Activated B cell treated with CpG ODN at 0.5 μM for 24 hours (primary cell): ENCODE measurements around the gene ADRA2C. TPM values are rescaled to one million over a fixed set of nuclear protein-coding genes. Genes with fewer than 3 reads are reported as not detected.

Experiments used
- ATAC-seq: fragments of 200-7000 bp; cut with Tn5 transposase; one replicate; pipeline ENCODE4 v1.10.0; 2021; ENCODE audit warnings: low read depth, mild to moderate bottlenecking, moderate library complexity
- CTCF ChIA-PET: fragments of 350-600 bp; sonication (Branson Sonifier 250); formaldehyde crosslinking; loops from one replicate; lab custom pipeline; 2021; ENCODE audit warnings: antibody characterized with exemption; lab: Charles Lee
- POLR2A ChIA-PET: fragments of 350-600 bp; sonication (Branson Sonifier 250); formaldehyde crosslinking; loops from one replicate; lab custom pipeline; 2021; ENCODE audit warnings: antibody characterized with exemption; lab: Charles Lee
- DNase-seq: peaks from one replicate; pipeline ENCODE4 v3.0.0; 2022
- H3K27ac Mint-ChIP-seq: one replicate; pipeline ENCODE4 v1.8.0; 2020; ENCODE audit warnings: mixed read lengths
- H3K27me3 Mint-ChIP-seq: one replicate; pipeline ENCODE4 v1.8.0; 2021; ENCODE audit warnings: mixed read lengths
- H3K36me3 Mint-ChIP-seq: one replicate; pipeline ENCODE4 v1.8.0; 2021; ENCODE audit warnings: low read depth, mixed read lengths
- H3K4me1 Mint-ChIP-seq: one replicate; pipeline ENCODE4 v1.8.0; 2021; ENCODE audit warnings: mixed read lengths
- H3K4me3 Mint-ChIP-seq: one replicate; pipeline ENCODE4 v1.8.0; 2020; ENCODE audit warnings: mild to moderate bottlenecking, mixed read lengths
- H3K9me3 Mint-ChIP-seq: one replicate; pipeline ENCODE4 v1.8.0; 2020; ENCODE audit warnings: mixed read lengths
- intact Hi-C: fragments of 100-400 bp; cut with micrococcal nuclease; formaldehyde crosslinking; loops from one replicate; pipeline ENCODE4 v1.15.1; 2024
- total RNA-seq: library from RNA; stranded (reverse); gene quantifications from 2 replicates; pipeline ENCODE4 v1.2.3, GENCODE V29; 2022
- TF ChIP-seq, protein P1 (sequence below): fragments of 200-600 bp; IDR thresholded peaks from one replicate; pipeline ENCODE4 v1.8.0; 2022; ENCODE audit warnings: antibody characterized with exemption, mild to moderate bottlenecking

Gene ADRA2C
- total RNA-seq, 1 donor from 2014 or later: not detected

DNA sequence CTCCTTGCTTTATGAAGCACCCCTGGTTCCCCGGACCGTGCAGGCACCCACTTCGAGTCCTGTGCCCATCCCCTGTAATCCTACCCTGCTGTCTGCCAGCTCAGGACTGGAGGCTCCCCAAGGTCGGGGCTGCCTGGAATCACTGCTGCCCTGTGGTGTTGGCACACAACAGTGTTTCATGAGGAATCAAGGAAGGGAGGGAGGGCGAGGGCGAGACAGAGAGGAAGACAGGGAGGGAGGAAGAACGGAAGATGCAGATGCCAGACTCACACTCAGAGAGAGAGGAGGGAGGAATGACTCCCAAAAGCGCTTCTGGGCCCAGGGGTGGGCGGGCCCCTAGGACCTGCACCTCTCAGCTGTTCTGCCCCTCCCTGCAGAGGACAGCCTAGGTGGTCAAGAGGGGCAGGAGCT is 42.9 kb upstream of the ADRA2C start:
- TF ChIP-seq, protein P1, sequence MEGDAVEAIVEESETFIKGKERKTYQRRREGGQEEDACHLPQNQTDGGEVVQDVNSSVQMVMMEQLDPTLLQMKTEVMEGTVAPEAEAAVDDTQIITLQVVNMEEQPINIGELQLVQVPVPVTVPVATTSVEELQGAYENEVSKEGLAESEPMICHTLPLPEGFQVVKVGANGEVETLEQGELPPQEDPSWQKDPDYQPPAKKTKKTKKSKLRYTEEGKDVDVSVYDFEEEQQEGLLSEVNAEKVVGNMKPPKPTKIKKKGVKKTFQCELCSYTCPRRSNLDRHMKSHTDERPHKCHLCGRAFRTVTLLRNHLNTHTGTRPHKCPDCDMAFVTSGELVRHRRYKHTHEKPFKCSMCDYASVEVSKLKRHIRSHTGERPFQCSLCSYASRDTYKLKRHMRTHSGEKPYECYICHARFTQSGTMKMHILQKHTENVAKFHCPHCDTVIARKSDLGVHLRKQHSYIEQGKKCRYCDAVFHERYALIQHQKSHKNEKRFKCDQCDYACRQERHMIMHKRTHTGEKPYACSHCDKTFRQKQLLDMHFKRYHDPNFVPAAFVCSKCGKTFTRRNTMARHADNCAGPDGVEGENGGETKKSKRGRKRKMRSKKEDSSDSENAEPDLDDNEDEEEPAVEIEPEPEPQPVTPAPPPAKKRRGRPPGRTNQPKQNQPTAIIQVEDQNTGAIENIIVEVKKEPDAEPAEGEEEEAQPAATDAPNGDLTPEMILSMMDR: no peak
- no peaks in the 10 kb centered on the region for H3K36me3 Mint-ChIP-seq
- H3K9me3 Mint-ChIP-seq: peaks cover 6% of the 10 kb centered on the region
- no peak overlapping the region for H3K27ac Mint-ChIP-seq
- no peak for ATAC-seq
- peaks cover 14% of the 10 kb centered on the region for H3K27me3 Mint-ChIP-seq
- DNase-seq: no peak
- intact Hi-C loops: no loop called here
- no peak overlapping the region for H3K4me3 Mint-ChIP-seq
- CTCF ChIA-PET: no interaction called here
- POLR2A ChIA-PET: no interaction called here
- no peaks in the 10 kb centered on the region for H3K4me1 Mint-ChIP-seq

DNA sequence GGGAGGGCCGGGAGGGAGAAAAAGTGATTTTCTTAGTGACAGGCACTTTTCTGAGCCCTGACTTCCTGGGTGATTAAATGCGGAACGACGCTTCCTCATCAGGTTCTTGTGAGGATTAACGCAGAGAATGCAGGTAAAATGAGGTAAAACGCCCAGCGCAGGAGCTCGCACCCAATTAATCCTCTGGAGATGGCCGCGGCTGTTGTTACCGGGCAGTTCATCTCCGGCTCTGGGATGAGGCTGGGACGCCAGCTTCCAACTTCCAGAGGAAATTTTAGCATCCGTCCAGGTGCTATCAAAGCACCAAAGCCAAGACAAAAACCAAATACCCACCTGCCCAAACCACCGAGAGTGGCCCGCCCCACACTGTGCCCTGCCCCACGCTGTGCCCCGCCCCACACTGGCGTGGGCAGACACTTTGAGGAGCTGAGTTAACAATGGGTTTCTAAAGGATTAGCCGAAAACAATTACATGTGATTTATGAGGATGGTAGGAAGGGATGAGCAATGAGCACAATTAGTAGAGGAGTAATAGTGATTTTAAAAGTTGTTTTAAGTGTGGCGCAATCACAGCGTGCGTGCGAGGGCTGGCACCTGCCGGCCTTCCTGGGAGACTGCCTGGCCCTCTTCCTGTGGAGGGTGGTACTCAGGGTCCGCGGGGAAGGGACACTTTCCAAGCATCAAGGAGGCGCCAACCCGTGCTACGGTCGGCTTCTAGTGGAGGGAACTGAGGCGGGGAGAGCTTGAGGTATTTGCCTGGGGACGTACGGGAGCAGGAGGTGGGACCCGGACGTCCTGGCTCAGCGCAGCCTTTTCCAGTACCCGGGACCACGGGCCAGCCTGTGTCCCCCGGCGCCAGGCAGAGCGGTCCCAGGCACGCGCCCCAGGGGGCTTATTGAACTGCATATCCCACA is 41.6 kb upstream of the ADRA2C start:
- no peaks in the 10 kb centered on the region for H3K9me3 Mint-ChIP-seq
- ChIA-PET POLR2A (no interaction called here), CTCF (no interaction called here)
- no peak overlapping the region for H3K27ac Mint-ChIP-seq
- H3K4me3 Mint-ChIP-seq: no peak overlapping the region
- TF ChIP-seq, protein P1: no peak
- DNase-seq (no peak), ATAC-seq (no peak)
- H3K27me3 Mint-ChIP-seq: peaks cover 8% of the 10 kb centered on the region
- no peaks in the 10 kb centered on the region for H3K36me3 Mint-ChIP-seq
- intact Hi-C loops: no loop called here
- H3K4me1 Mint-ChIP-seq: no peaks in the 10 kb centered on the region

DNA sequence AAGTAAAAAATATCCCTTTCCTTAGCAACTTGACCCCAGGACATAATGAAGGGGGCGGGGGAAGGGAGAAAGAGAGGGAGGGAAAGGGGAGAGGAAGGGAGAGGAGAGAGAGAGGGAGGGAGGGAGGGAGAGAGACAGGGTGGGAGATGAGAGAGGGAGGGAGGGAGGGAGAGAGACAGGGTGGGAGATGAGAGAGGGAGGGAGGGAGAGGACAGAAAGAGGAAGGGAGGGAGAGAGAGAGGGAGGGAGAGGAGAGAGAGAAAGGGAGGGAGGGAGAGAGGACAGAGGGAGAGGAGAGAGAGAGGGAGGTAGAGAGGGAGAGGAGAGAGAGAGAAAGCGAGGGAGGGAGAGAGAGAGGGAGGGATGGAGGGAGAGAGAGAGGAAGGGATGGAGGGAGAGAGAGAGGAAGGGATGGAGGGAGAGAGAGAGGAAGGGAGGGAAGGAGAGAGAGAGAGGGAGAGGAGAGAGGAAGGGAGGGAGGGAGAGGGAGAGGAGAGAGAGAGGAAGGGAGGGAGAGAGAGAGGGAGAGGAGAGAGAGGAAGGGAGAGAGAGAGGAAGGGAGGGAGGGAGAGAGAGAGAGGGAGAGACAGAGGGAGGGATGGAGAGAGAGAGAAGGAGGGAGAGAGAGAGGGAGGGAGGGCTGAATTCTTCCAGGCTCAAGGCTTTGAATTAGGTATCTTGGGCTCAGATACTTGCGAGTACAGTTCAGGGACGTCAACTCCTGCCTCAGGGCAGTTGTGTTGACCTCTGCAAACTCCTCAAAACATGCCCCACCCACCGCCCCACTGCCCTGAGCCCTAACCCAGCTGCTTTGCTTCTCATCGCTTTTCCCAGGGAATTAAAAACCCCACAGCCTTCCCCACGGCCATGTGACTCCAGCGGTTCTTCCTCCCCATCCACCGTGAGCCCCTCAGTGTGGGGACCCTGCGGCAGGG is 40.0 kb upstream of the ADRA2C start:
- DNase-seq: no peak
- no peak overlapping the region for H3K27ac Mint-ChIP-seq
- ATAC-seq: no peak
- H3K4me1 Mint-ChIP-seq: no peaks in the 10 kb centered on the region
- TF ChIP-seq, protein P1: no peak
- intact Hi-C loops: no loop called here
- H3K4me3 Mint-ChIP-seq: no peak overlapping the region
- ChIA-PET CTCF (no interaction called here), POLR2A (no interaction called here)
- H3K36me3 Mint-ChIP-seq: no peaks in the 10 kb centered on the region
- no peaks in the 10 kb centered on the region for H3K9me3 Mint-ChIP-seq
- peaks cover 2% of the 10 kb centered on the region for H3K27me3 Mint-ChIP-seq

DNA sequence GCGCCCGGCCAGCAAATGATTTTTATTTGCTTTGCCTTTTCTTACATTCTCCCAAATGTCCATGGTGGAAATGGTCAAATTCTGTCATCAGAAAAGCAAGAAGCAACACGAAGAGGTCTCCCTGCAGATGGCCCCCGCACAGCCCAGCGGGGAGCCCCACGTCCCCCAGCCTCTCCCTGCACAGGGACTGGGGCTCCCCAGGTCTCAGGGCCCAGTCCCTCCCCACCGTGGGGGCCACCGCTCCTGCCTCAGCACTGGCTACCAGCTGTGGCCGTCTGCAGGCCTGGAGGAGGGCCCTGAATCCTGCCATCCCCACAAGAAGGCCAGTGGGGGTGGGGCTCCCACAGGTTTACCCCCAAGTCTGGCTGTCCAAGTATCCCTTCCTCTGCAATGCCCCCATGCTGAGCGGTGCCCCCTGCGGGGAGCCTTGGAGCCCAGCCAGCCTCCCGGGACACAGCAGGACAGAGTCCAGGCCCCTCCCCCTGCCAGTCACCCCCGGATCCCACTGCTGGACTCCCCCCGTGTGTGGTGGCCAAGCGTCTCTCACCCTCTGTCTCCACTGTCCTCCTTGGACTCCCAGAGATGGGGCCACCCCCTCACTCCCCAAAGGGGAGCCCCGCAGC is 38.2 kb upstream of the ADRA2C start:
- no peaks in the 10 kb centered on the region for H3K36me3 Mint-ChIP-seq
- no peak overlapping the region for H3K27ac Mint-ChIP-seq
- no peaks in the 10 kb centered on the region for H3K4me1 Mint-ChIP-seq
- ATAC-seq (no peak), DNase-seq (no peak)
- peaks cover 2% of the 10 kb centered on the region for H3K27me3 Mint-ChIP-seq
- TF ChIP-seq, protein P1: no peak
- ChIA-PET POLR2A (no interaction called here), CTCF (no interaction called here)
- no peak overlapping the region for H3K4me3 Mint-ChIP-seq
- H3K9me3 Mint-ChIP-seq: no peaks in the 10 kb centered on the region
- intact Hi-C loops: no loop called here
